Measurements from ENCODE around the gene GNA12. TPM values are rescaled to one million over a fixed set of nuclear protein-coding genes. Genes with fewer than 3 reads are reported as not detected.
A peak's percentile ranks its signal among the peaks of the same experiment; 100 is the strongest.

GNA12 gene
- total RNA-seq, 1 experiment from 2014 or later: 23.3 TPM

DNA sequence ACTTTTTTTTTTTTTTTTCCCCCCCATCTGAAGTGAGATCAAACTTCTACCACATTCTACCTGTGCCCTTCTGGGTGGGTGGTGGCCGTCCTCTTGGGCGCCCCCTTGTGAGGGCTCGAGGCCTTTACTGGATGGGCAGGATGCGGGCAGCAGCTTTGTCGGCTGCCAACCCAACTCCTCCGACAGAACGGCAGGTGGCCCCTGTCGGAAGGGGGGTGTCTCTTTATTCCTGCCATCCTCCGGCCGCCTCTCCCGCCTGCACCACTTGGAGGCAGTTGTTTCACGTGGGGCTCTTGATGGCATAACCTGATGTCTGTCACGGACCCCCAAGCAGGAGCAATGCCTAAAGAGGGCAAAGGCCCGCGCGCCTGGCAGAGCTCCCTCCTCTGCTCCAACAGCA lies 125.1 kb downstream of the GNA12 start:
- peak; percentile 96 for DNase-seq
- H3K4me3 ChIP-seq (ENCODE audit: insufficient read depth, low read depth, low read length): no peak overlapping the region
- H3K36me3 ChIP-seq (replicated peaks; ENCODE audit: control insufficient read depth, insufficient read depth, low read length): peaks cover 2% of the 10 kb centered on the region
- no peaks in the 10 kb centered on the region for H3K27me3 ChIP-seq (ENCODE audit: control insufficient read depth, insufficient read depth, low read length)

- H3K27me3 ChIP-seq (ENCODE audit: control insufficient read depth, insufficient read depth, low read length): no peaks in the 10 kb centered on the region
- no peak overlapping the region for H3K4me3 ChIP-seq (ENCODE audit: insufficient read depth, low read depth, low read length)
- peak; percentile 54 for DNase-seq
- peaks cover 2% of the 10 kb centered on the region for H3K36me3 ChIP-seq (replicated peaks; ENCODE audit: control insufficient read depth, insufficient read depth, low read length)
Observed at GRCh38 chr7:2718296-2718965, 125.7 kb downstream of the GNA12 start.

GRCh38 chr7:2717293-2718261 lies 126.5 kb downstream of the GNA12 start:
- Histone ChIP-seq H3K4me3 (ENCODE audit: insufficient read depth, low read depth, low read length) (no peak overlapping the region), H3K36me3 (replicated peaks; ENCODE audit: control insufficient read depth, insufficient read depth, low read length) (peaks cover 1% of the 10 kb centered on the region), H3K27me3 (ENCODE audit: control insufficient read depth, insufficient read depth, low read length) (no peaks in the 10 kb centered on the region)
- peak; percentile 61 for DNase-seq

GRCh38 chr7:2716906-2717292 lies 127.2 kb downstream of the GNA12 start:
- H3K4me3 ChIP-seq (ENCODE audit: insufficient read depth, low read depth, low read length): no peak overlapping the region
- no peaks in the 10 kb centered on the region for H3K27me3 ChIP-seq (ENCODE audit: control insufficient read depth, insufficient read depth, low read length)
- peak; percentile 46 for DNase-seq
- H3K36me3 ChIP-seq (replicated peaks; ENCODE audit: control insufficient read depth, insufficient read depth, low read length): peaks cover 1% of the 10 kb centered on the region

DNA sequence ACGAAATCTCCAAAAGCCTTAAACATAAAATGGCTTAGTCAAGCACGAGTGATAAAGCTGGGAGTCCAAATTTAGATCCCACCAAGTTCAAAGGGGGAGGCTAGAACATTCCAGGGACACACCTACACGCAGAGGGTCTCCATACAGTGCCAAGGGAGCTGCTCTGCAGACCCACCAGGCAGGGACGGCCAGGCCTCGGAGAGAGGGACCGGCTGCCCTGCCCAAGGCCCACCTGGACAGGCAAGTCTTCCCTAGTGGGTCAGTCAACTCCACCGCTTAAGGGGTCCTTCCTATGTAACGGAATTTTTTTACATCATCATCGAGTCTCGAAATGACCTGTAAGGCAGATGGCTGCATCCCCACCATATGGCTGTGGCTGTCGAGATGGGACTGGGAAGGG lies 127.6 kb downstream of the GNA12 start:
- Histone ChIP-seq H3K36me3 (replicated peaks; ENCODE audit: control insufficient read depth, insufficient read depth, low read length) (peaks cover 1% of the 10 kb centered on the region), H3K27me3 (ENCODE audit: control insufficient read depth, insufficient read depth, low read length) (no peaks in the 10 kb centered on the region), H3K4me3 (ENCODE audit: insufficient read depth, low read depth, low read length) (no peak overlapping the region)
- DNase-seq: peak; percentile 33

DNA sequence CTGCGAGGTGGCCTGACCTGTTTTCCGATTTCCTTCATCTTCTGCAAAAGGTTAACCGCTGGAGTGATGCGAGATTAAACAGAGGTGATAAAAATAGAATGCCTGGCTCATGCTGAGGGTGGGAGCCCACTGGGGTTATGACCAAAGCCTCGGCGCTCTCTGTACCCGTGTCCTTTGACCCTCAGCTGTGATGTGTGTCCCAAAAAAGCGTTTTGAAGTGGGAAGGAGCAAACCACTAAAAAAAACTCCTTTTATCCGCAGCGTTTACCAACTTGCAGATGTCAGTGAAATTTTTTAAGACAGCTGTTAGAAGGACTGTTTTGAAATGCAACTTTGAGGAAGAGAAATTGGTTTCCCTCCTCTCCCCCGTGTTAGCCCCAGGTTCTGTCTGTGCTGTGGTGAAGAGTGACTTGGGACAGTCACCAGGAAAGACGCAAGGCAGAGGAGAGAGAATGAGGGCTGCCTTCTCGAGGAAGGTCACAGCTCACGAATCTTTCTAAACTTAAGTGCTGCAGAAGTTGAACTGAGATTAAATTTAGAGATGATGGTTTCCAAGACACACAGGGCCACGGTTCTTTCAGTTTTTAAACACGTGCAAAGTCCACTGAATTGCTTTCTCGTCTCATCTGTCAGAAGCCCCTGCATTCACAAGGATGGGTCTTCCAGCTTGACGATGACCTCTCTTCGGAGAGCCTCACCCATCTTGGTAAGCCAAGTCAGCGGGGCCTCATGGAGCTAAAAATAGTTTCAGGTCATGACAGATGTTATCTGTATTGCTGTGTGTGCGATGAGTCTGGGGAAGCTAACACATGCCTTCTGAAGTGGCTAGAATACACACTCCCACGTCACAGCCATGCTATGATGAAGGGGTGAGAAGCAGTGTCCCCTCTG lies 128.5 kb downstream of the GNA12 start:
- H3K4me3 ChIP-seq (ENCODE audit: insufficient read depth, low read depth, low read length): no peak overlapping the region
- DNase-seq: no peak
- no peaks in the 10 kb centered on the region for H3K27me3 ChIP-seq (ENCODE audit: control insufficient read depth, insufficient read depth, low read length)
- H3K36me3 ChIP-seq (replicated peaks; ENCODE audit: control insufficient read depth, insufficient read depth, low read length): peaks cover 2% of the 10 kb centered on the region

DNA sequence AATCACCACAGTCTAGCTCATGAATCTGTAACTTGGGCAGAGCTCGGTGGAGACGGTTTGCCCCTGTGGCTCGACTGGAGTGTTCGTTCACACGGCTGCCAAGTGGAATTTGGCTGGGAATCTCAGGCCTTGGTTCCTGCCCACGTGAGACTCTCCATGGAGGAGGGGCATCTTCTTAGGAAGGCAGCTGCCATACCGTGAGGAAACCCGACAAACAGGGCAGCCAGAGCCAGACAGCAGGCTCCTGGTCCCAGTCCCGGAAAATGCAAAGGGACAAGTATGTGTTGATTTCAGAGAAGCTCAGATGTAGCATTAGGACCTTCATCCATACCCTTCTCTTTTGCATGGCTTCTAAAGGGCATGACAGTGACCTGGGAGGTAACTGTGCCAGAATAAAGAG lies 129.5 kb downstream of the GNA12 start:
- no peak overlapping the region for H3K4me3 ChIP-seq (ENCODE audit: insufficient read depth, low read depth, low read length)
- no peaks in the 10 kb centered on the region for H3K27me3 ChIP-seq (ENCODE audit: control insufficient read depth, insufficient read depth, low read length)
- DNase-seq: no peak
- H3K36me3 ChIP-seq (replicated peaks; ENCODE audit: control insufficient read depth, insufficient read depth, low read length): peaks cover 2% of the 10 kb centered on the region

- no peaks in the 10 kb centered on the region for H3K27me3 ChIP-seq (ENCODE audit: control insufficient read depth, insufficient read depth, low read length)
- H3K36me3 ChIP-seq (replicated peaks; ENCODE audit: control insufficient read depth, insufficient read depth, low read length): peaks cover 2% of the 10 kb centered on the region
- H3K4me3 ChIP-seq (ENCODE audit: insufficient read depth, low read depth, low read length): no peak overlapping the region
- no peak for DNase-seq
Observed at GRCh38 chr7:2713978-2714377, 130.1 kb downstream of the GNA12 start.

DNA sequence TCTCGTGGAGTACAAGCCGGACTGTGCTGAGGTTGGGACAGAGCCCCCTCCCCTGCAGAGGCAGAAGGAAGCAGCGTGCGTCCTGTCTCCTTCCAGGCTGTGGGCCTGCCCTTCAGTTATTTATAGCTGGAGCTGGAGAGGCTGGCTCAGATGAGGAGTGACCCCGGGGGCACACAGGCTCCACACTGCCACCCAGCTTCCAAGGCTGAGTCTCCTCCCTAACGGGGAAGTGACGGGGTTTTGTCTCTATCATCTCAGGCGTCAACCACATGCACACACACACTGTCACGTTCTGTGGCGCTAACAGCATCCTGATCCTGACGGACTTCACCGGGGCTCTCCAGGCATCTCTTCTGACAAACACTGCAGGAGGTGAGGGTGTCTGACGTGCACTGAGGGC lies 130.7 kb downstream of the GNA12 start:
- Histone ChIP-seq H3K4me3 (ENCODE audit: insufficient read depth, low read depth, low read length) (no peak overlapping the region), H3K27me3 (ENCODE audit: control insufficient read depth, insufficient read depth, low read length) (no peaks in the 10 kb centered on the region)
- DNase-seq: peak; percentile 70

GRCh38 chr7:2711895-2712675 lies 132.0 kb downstream of the GNA12 start:
- no peak for DNase-seq
- Histone ChIP-seq H3K36me3 (replicated peaks; ENCODE audit: control insufficient read depth, insufficient read depth, low read length) (peaks cover 1% of the 10 kb centered on the region; the same call in 1 of the 2 replicates), H3K27me3 (ENCODE audit: control insufficient read depth, insufficient read depth, low read length) (no peaks in the 10 kb centered on the region), H3K4me3 (ENCODE audit: insufficient read depth, low read depth, low read length) (no peak overlapping the region)

More for the DNA sequence above, 130.7 kb downstream of the GNA12 start:
- H3K36me3 ChIP-seq (replicated peaks; ENCODE audit: control insufficient read depth, insufficient read depth, low read length): peaks cover 2% of the 10 kb centered on the region

- Histone ChIP-seq H3K27me3 (ENCODE audit: control insufficient read depth, insufficient read depth, low read length) (no peaks in the 10 kb centered on the region), H3K4me3 (ENCODE audit: insufficient read depth, low read depth, low read length) (no peak overlapping the region), H3K36me3 (replicated peaks; ENCODE audit: control insufficient read depth, insufficient read depth, low read length) (peaks cover 1% of the 10 kb centered on the region; the same call in 1 of the 2 replicates)
- no peak for DNase-seq
Observed at GRCh38 chr7:2710901-2711551, 133.1 kb downstream of the GNA12 start.

GRCh38 chr7:2710286-2710655 lies 133.8 kb downstream of the GNA12 start:
- Histone ChIP-seq H3K36me3 (replicated peaks; ENCODE audit: control insufficient read depth, insufficient read depth, low read length) (0 out of 2 replicates have a peak, but pooled peaks cover 1% of the 10 kb centered on the region), H3K27me3 (ENCODE audit: control insufficient read depth, insufficient read depth, low read length) (no peaks in the 10 kb centered on the region), H3K4me3 (ENCODE audit: insufficient read depth, low read depth, low read length) (no peak overlapping the region)
- DNase-seq: no peak

GRCh38 chr7:2709553-2710285 lies 134.4 kb downstream of the GNA12 start:
- Histone ChIP-seq H3K27me3 (ENCODE audit: control insufficient read depth, insufficient read depth, low read length) (no peaks in the 10 kb centered on the region), H3K4me3 (ENCODE audit: insufficient read depth, low read depth, low read length) (no peak overlapping the region), H3K36me3 (replicated peaks; ENCODE audit: control insufficient read depth, insufficient read depth, low read length) (0 out of 2 replicates have a peak, but pooled peaks cover 1% of the 10 kb centered on the region)
- DNase-seq: peak; percentile 98
